HepG2 (cell line): ENCODE data around the gene NAA16. TPM values are rescaled to one million over a fixed set of nuclear protein-coding genes. Genes with fewer than 3 reads are reported as not detected.

Source experiments
- ATAC-seq: fragments of 200-7000 bp; cut with Tn5 transposase; 3 replicates; pipeline ENCODE4 v1.9.1; 2020; ENCODE audit warnings: mild to moderate bottlenecking, moderate library complexity
- BruUV-seq: library from RNA; stranded (reverse); fragments of 400-500 nt; replicated peaks from 2 replicates; lab custom pipeline; 2021; lab: Mats Ljungman, UMichigan
- CTCF ChIA-PET: fragments of 300-600 bp; formaldehyde crosslinking; extraction: SDS; loops from one replicate; lab custom pipeline; 2021; ENCODE audit warnings: low total read pairs, inconsistent platforms, low intra/inter-chr PET ratio; lab: Yijun Ruan, JAX
- POLR2A ChIA-PET: fragments of 350-600 bp; sonication (Branson Sonifier 250); formaldehyde crosslinking; loops from one replicate; lab custom pipeline; 2020; ENCODE audit warnings: antibody characterized with exemption, inconsistent platforms; lab: Yijun Ruan, JAX
- DNase-seq: peaks from one replicate; pipeline ENCODE4 v3.0.0-alpha.2; 2015; ENCODE audit warnings: low spot score
- FAIRE-seq: peaks from 3 replicates; lab custom pipeline; 2011; peaks lifted over from hg19 to GRCh38; lab: Jason Lieb, UNC
- H2AFZ ChIP-seq: one replicate; pipeline ENCODE4 v1.6.1; 2011; ENCODE audit warnings: low read length, inconsistent platforms
- H3K27ac ChIP-seq: fragments of 300-600 bp; 3 replicates; pipeline ENCODE4 v1.8.0; 2011; ENCODE audit warnings: mixed run types, mild to moderate bottlenecking, mixed read lengths, low read length, inconsistent platforms; ENCODE audit not compliant: insufficient read depth; ENCODE audit errors: extremely low read length
- H3K27me3 ChIP-seq, 2 experiments: fragments of 200-600 bp in 1 of 2; 2 replicates in 1 of 2; 3 replicates in 1 of 2; pipeline versions ENCODE4 v1.6.0 to v1.8.0; 2011; ENCODE audit warnings: low read length in 2 of 2, mild to moderate bottlenecking in 2 of 2, moderate library complexity in 2 of 2, inconsistent platforms in 1 of 2; ENCODE audit not compliant: insufficient read depth in 2 of 2, control insufficient read depth in 1 of 2
- H3K36me3 ChIP-seq, 2 experiments: fragments of 200-600 bp in 1 of 2; replicated peaks in 1 of 2; 2 replicates in 1 of 2; 3 replicates in 1 of 2; pipeline versions ENCODE4 v1.5.1 to v1.8.0; 2011; ENCODE audit warnings: low read length in 2 of 2, inconsistent platforms in 1 of 2; ENCODE audit not compliant: insufficient read depth in 2 of 2, control insufficient read depth in 1 of 2
- H3K4me1 ChIP-seq: 2 replicates; pipeline ENCODE4 v1.5.1; 2012; ENCODE audit warnings: low read length, inconsistent platforms; ENCODE audit not compliant: insufficient read depth
- H3K4me2 ChIP-seq: 2 replicates; pipeline ENCODE4 v1.6.0; 2011; ENCODE audit warnings: low read depth, low read length, inconsistent platforms
- H3K4me3 ChIP-seq, 3 experiments: fragments of 200-600 bp in 1 of 3; sonication (generic), shearing (Covaris generic) in 1 of 3; replicated peaks in 1 of 3; 2 replicates each; pipeline ENCODE4 v1.5.1; 2011 to 2016; ENCODE audit warnings: low read length in 3 of 3, inconsistent platforms in 2 of 3, low read depth in 2 of 3, mild to moderate bottlenecking in 2 of 3, control low read depth in 1 of 3, mixed read lengths in 1 of 3; ENCODE audit not compliant: insufficient read depth in 1 of 3
- H3K79me2 ChIP-seq: one replicate; pipeline ENCODE4 v1.6.1; 2011; ENCODE audit warnings: low read length, inconsistent platforms; ENCODE audit not compliant: insufficient read depth
- H3K9ac ChIP-seq: 2 replicates; pipeline ENCODE4 v1.6.0; 2011; ENCODE audit warnings: mild to moderate bottlenecking, low read depth, low read length, inconsistent platforms; ENCODE audit not compliant: insufficient read depth
- H3K9me3 ChIP-seq: 2 replicates; pipeline ENCODE4 v1.5.1; 2012; ENCODE audit warnings: mild to moderate bottlenecking, low read length
- H4K20me1 ChIP-seq: 2 replicates; pipeline ENCODE4 v1.6.0; 2011; ENCODE audit warnings: inconsistent platforms, mild to moderate bottlenecking, low read length, moderate library complexity; ENCODE audit not compliant: insufficient read depth
- DMTF1 ChIP-seq: sonication (generic); formaldehyde crosslinking; IDR thresholded peaks from 2 replicates; pipeline ENCODE4 v1.4.0; 2020; ENCODE audit warnings: mild to moderate bottlenecking, missing genetic modification reagents
- ETS1 ChIP-seq: sonication (generic); formaldehyde crosslinking; IDR thresholded peaks from 2 replicates; pipeline ENCODE4 v1.4.0; 2020; ENCODE audit warnings: missing genetic modification reagents
- FOXK2 ChIP-seq: fragments of 450-650 bp; IDR thresholded peaks from 2 replicates; pipeline ENCODE4 v1.6.1; 2016
- FOXO4 ChIP-seq: sonication (generic); formaldehyde crosslinking; conservative IDR thresholded peaks from 2 replicates; pipeline ENCODE4 v1.8.1; 2023; ENCODE audit warnings: missing genetic modification reagents
- MAF1 ChIP-seq: sonication (generic); formaldehyde crosslinking; IDR thresholded peaks from 2 replicates; pipeline ENCODE4 v1.5.0; 2020; ENCODE audit warnings: missing genetic modification reagents, borderline replicate concordance
- MXI1 ChIP-seq: IDR thresholded peaks from 3 replicates; pipeline ENCODE4 v1.6.1; 2012; ENCODE audit warnings: low read depth, low read length, inconsistent platforms, borderline replicate concordance
- NCOA2 ChIP-seq: sonication (generic); formaldehyde crosslinking; IDR thresholded peaks from 2 replicates; pipeline ENCODE4 v1.8.0; 2022; ENCODE audit warnings: inconsistent platforms
- NFKB2 ChIP-seq: sonication (generic); formaldehyde crosslinking; IDR thresholded peaks from 2 replicates; pipeline ENCODE4 v1.4.0; 2020; ENCODE audit warnings: missing genetic modification reagents, borderline replicate concordance
- SIN3A ChIP-seq: IDR thresholded peaks from 2 replicates; pipeline ENCODE4 v1.6.1; 2011; ENCODE audit warnings: low read depth, mild to moderate bottlenecking, control low read depth, low read length, borderline replicate concordance
- ZBTB46 ChIP-seq: sonication (generic); formaldehyde crosslinking; IDR thresholded peaks from 2 replicates; pipeline ENCODE4 v1.4.0; 2020; ENCODE audit warnings: mild to moderate bottlenecking, missing genetic modification reagents, borderline replicate concordance
- ZNF180 ChIP-seq: sonication (generic); formaldehyde crosslinking; IDR thresholded peaks from 2 replicates; pipeline ENCODE4 v1.4.0; 2020; ENCODE audit warnings: low read depth, missing genetic modification reagents, borderline replicate concordance
- ZNF225 ChIP-seq: sonication (generic); formaldehyde crosslinking; IDR thresholded peaks from 2 replicates; pipeline ENCODE4 v1.4.0; 2020; ENCODE audit warnings: mild to moderate bottlenecking, missing genetic modification reagents
- ZNF337 ChIP-seq: sonication (generic); formaldehyde crosslinking; IDR thresholded peaks from 2 replicates; pipeline ENCODE4 v1.5.1; 2020; ENCODE audit warnings: missing genetic modification reagents, low read depth, mild to moderate bottlenecking, borderline replicate concordance
- ZNF354B ChIP-seq: sonication (generic); formaldehyde crosslinking; IDR thresholded peaks from 2 replicates; pipeline ENCODE4 v1.8.0; 2022; ENCODE audit warnings: mild to moderate bottlenecking, missing genetic modification reagents
- ZNF605 ChIP-seq: sonication (generic); formaldehyde crosslinking; IDR thresholded peaks from 2 replicates; pipeline ENCODE4 v1.8.0; 2022; ENCODE audit warnings: mild to moderate bottlenecking, missing genetic modification reagents
- WGBS: methylation state at CpG from one replicate; pipeline ENCODE4 v1.1.6; 2017; ENCODE audit warnings: low lambda C conversion rate; 5-methylcytosine and 5-hydroxymethylcytosine counted together
- in situ Hi-C: cut with HindIII; loops from 2 replicates; pipeline ENCODE4 v1.10.0; 2017; ENCODE audit warnings: low pct_unique_long_range_greater_than_20kb; ENCODE audit not compliant: extremely low pct_ligation_motif_present
- intact Hi-C: fragments of 100-400 bp; cut with micrococcal nuclease; formaldehyde crosslinking; loops from one replicate; pipeline ENCODE4 v1.10.0; 2022; ENCODE audit not compliant: unreplicated experiment
- polyA plus RNA-seq, 8 experiments: library from polyadenylated mRNA; depleted of rRNA in 3 of 8; stranded (reverse) in 7 of 8; unstranded in 1 of 8; fragments of >200 nt; fragmentation: Illumina TruSeq in 4 of 8; extraction: Trizol in 4 of 8; gene quantifications; 2 replicates each; pipeline versions ENCODE4 v1.2.1 to v1.2.3, GENCODE V29; 2011 to 2016; ENCODE audit warnings: low read depth in 4 of 8, missing spikeins in 1 of 8, mixed read lengths in 1 of 8; ENCODE audit not compliant: insufficient read depth in 1 of 8
- total RNA-seq, 5 experiments: library from RNA; depleted of rRNA; stranded (reverse); fragments of >200 nt; fragmentation: Illumina TruSeq; extraction: Trizol; gene quantifications; 2 replicates each; pipeline ENCODE4 v1.2.3, GENCODE V29; 2016; ENCODE audit warnings: low read depth in 1 of 5

The NAA16 gene
- total and polyA plus RNA-seq, 2 of the 13 experiments (the other 11 are each of a cell fraction or from before 2014, with no cell fraction given): 9.2 to 15.1 TPM

DNA sequence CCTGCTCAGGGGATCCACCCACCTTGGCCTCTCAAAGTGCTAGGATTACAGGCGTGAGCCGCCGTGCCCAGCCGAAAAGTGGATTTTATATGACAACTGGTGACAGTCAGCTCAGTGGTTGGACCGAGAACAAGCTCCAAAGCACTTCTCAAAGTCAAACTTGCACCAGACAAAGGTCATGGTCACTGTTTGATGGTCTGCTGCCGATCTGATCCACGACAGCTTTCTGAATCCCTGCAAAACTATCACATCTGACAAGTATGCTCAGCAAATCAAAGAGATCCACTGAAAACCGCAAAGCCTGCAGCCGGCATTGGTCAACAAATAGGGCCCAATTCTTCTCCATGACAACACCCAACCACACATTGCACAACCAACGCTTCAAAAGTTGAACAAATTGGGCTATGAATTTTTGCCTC, 21.6 kb upstream of the NAA16 start:
- Histone ChIP-seq H3K27ac (no peak overlapping the region), H3K4me2 (peak overlapping the region; percentile 28), H3K9ac (no peak overlapping the region), H3K79me2 (no peaks in the 10 kb centered on the region), H3K4me3 (no peak overlapping the region), H3K4me1 (peaks cover 24% of the 10 kb centered on the region), H3K9me3 (peaks cover 4% of the 10 kb centered on the region; the same call in 1 of the 2 replicates), H2AFZ (no peak overlapping the region), H3K27me3 (peaks cover 2 to 4% of the 10 kb centered on the region in 2 experiments; a peak in 1 of 5 replicates), H3K36me3 (no peaks in the 10 kb centered on the region), H4K20me1 (no peaks in the 10 kb centered on the region)
- FAIRE-seq (peak; percentile 89), ATAC-seq (peak; percentile 95), DNase-seq (peak; percentile 97)
- intact Hi-C loops (loop anchor here (1.0 kb wide), 1 partner anchor 359 kb away; no protein-coding TSS in a partner anchor), in situ Hi-C loops (no loop called here)
- BruUV-seq: no TSS peak
- ChIA-PET POLR2A (interaction anchor here (1.2 kb wide), 1 partner anchor 29 kb away, joined by 5 read pairs; no protein-coding TSS in a partner anchor), CTCF (no interaction called here)
- 0% methylated on average over 6 of the region's 10 CpGs for WGBS
- TF ChIP-seq ZNF354B (CRISPR knock-in tag): no peak
- TF ChIP-seq SIN3A: no peak
- no peak for TF ChIP-seq ZNF605
- TF ChIP-seq ZBTB46 (CRISPR knock-in tag): no peak
- 0 out of 3 replicates have a peak, but pooled peaks have one; percentile 56 for TF ChIP-seq MXI1
- no peak for TF ChIP-seq ZNF225
- TF ChIP-seq MAF1 (CRISPR knock-in tag): no peak
- TF ChIP-seq NCOA2 (CRISPR knock-in tag): peak; percentile 82
- TF ChIP-seq FOXK2: 0 out of 2 replicates have a peak, but pooled peaks have one; percentile 48
- no peak for TF ChIP-seq ETS1
- no peak for TF ChIP-seq ZNF180
- no peak for TF ChIP-seq ZNF337 (CRISPR knock-in tag)
- TF ChIP-seq FOXO4 (CRISPR knock-in tag): no peak
- TF ChIP-seq NFKB2 (CRISPR knock-in tag): no peak
- no peak for TF ChIP-seq DMTF1 (CRISPR knock-in tag)
